Measurements from ENCODE around the gene BABAM2.
"Not testable (repeated sequence)": the region's sequence is repeated elsewhere in the genome, so short reads cannot be mapped to it uniquely, and the experiment has no call there.

The BABAM2 gene

GRCh38 chr2:28021898-28022297 is 131.4 kb downstream of the BABAM2 start:
- TF ChIP-seq CTCF (IDR thresholded peaks at IDR 0.05; ENCODE audit: low read depth, low read length): no peak
- no peak overlapping the region for H3K4me3 ChIP-seq (replicated peaks in 1 of 2; ENCODE audit: low read depth in 2 of 2, low read length in 2 of 2)
- no peak for DNase-seq (ENCODE audit: low read depth in 2 of 2)

GRCh38 chr2:28025123-28025522 is 134.6 kb downstream of the BABAM2 start:
- peak in 1 of 2 donors; percentile 10 for DNase-seq (ENCODE audit: low read depth in 2 of 2)
- TF ChIP-seq CTCF (IDR thresholded peaks at IDR 0.05; ENCODE audit: low read depth, low read length): no peak
- no peak overlapping the region for H3K4me3 ChIP-seq (replicated peaks in 1 of 2; ENCODE audit: low read depth in 2 of 2, low read length in 2 of 2)

GRCh38 chr2:28026230-28026629 is 135.7 kb downstream of the BABAM2 start:
- not testable (repeated sequence) for DNase-seq (ENCODE audit: low read depth in 2 of 2); H3K4me3 ChIP-seq (replicated peaks in 1 of 2; ENCODE audit: low read depth in 2 of 2, low read length in 2 of 2)

- no peak for TF ChIP-seq CTCF (IDR thresholded peaks at IDR 0.05; ENCODE audit: low read depth, low read length)
- H3K4me3 ChIP-seq (replicated peaks in 1 of 2; ENCODE audit: low read depth in 2 of 2, low read length in 2 of 2): no peak overlapping the region
- DNase-seq (ENCODE audit: low read depth in 2 of 2): no peak
Observed at GRCh38 chr2:28028025-28028424, 137.5 kb downstream of the BABAM2 start.

GRCh38 chr2:28030600-28030999 is 140.1 kb downstream of the BABAM2 start:
- TF ChIP-seq CTCF (IDR thresholded peaks at IDR 0.05; ENCODE audit: low read depth, low read length): no peak
- no peak overlapping the region for H3K4me3 ChIP-seq (replicated peaks in 1 of 2; ENCODE audit: low read depth in 2 of 2, low read length in 2 of 2)
- DNase-seq (ENCODE audit: low read depth in 2 of 2): peak in 1 of 2 donors; percentile 15

- TF ChIP-seq CTCF (IDR thresholded peaks at IDR 0.05; ENCODE audit: low read depth, low read length): no peak
- DNase-seq (ENCODE audit: low read depth in 2 of 2): no peak
- H3K4me3 ChIP-seq (replicated peaks in 1 of 2; ENCODE audit: low read depth in 2 of 2, low read length in 2 of 2): no peak overlapping the region
Observed at GRCh38 chr2:28032816-28033215, 142.3 kb downstream of the BABAM2 start.

GRCh38 chr2:28034696-28035095 is 144.2 kb downstream of the BABAM2 start:
- TF ChIP-seq CTCF (IDR thresholded peaks at IDR 0.05; ENCODE audit: low read depth, low read length): no peak
- H3K4me3 ChIP-seq (replicated peaks in 1 of 2; ENCODE audit: low read depth in 2 of 2, low read length in 2 of 2): no peak overlapping the region
- DNase-seq (ENCODE audit: low read depth in 2 of 2): no peak

Data from cardiac fibroblast (primary cell).